ENCODE data around the gene IFNK.

The IFNK gene, protein sequence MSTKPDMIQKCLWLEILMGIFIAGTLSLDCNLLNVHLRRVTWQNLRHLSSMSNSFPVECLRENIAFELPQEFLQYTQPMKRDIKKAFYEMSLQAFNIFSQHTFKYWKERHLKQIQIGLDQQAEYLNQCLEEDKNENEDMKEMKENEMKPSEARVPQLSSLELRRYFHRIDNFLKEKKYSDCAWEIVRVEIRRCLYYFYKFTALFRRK

DNA sequence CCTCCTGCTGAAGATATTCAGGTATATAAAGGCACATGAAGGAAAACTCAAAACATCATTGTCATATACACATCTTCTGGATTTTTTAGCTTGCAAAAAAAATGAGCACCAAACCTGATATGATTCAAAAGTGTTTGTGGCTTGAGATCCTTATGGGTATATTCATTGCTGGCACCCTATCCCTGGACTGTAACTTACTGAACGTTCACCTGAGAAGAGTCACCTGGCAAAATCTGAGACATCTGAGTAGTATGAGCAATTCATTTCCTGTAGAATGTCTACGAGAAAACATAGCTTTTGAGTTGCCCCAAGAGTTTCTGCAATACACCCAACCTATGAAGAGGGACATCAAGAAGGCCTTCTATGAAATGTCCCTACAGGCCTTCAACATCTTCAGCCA, at the start of gene IFNK:
Gene IFNK, plus strand, starts transcription at position 55 of the 400 bp plus-strand sequence. Its CDS starts 47 bp downstream, at position 102.
- H3K4me3 ChIP-seq (ENCODE audit: low read length) = no peak within 1 kb of the TSS
- no peak for TF ChIP-seq ZNF274 (IDR thresholded peaks at IDR 0.05; ENCODE audit: low read depth, low read length)

DNA sequence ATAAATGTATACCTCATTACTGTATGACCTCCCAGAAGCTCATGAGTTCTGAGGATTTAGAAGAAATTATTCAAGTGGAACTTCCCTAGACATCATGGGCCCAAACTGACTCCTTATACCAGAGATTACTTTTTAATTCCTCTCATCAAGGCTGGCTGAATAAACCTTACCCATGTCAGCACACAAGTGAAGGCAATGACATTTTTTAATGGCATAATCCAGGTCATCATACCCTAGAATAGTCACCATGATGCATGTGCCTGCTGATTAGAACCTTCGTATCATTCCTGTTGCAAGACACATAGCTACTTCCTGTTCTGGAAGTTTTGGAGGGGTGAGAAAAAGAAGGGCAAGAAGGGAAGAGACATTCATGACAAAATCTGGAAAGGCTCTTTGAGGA, 49.8 kb upstream of the IFNK start:
- H3K4me3 ChIP-seq (ENCODE audit: low read length) = no peak overlapping the region
- no peak for TF ChIP-seq ZNF274 (IDR thresholded peaks at IDR 0.05; ENCODE audit: low read depth, low read length)

DNA sequence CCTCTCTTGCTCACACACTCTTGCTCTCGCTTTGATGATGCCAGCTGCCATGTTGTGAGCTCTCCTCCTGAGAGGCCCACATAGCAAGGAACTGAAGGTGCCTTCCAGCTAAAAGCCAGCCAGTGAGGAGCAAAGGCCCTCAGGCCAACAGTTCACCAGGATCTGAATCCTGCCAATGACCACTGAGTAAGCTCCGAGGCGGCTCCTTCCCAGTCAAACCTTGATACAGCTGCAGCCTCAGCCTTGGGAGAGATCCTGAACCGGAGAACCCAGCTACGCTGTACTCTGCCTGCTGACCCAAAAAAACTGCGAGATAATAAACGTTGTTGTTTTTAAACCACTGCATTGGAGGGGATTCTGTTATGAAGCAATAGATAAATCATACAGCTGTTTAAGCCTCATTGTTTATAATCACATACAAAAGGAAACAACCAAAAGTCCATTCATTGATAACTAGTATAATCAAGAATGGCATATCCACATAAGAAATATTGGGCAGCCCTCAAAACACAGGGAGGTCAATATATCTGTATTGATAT, 49.0 kb upstream of the IFNK start:
- no peak overlapping the region for H3K4me3 ChIP-seq (ENCODE audit: low read length)
- TF ChIP-seq ZNF274 (IDR thresholded peaks at IDR 0.05; ENCODE audit: low read depth, low read length) = no peak

DNA sequence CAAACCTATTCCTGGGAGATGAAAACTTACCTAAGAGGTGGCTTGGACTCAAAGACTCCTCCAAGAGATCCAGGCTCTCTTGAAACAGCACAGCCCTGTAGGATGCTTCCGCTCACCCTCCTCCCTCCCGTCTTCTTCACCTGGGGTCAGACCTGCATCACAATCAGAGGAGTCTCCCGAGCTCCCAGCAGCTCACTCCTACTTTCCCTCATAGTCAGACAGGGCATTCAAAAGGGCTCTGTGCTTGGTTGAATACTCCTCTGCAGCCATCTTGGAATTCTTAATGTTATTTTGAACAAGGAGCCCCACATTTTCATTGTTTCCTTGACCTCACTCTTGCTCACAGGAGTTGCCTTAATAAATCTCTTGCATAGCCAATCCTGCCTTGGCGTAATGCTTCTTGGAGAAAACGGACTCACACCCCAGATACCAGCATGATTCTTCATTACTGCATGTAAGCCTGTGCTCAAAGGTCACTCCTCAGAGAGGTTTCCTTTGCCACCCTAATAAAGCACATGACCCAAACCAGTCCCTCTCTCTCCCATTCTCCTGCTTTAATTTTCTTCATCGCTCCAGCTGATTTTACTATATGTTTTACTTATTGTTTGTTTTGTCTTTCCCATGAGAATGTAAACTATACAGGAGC, 47.1 kb upstream of the IFNK start:
- no peak for TF ChIP-seq ZNF274 (IDR thresholded peaks at IDR 0.05; ENCODE audit: low read depth, low read length)
- no peak overlapping the region for H3K4me3 ChIP-seq (ENCODE audit: low read length)

DNA sequence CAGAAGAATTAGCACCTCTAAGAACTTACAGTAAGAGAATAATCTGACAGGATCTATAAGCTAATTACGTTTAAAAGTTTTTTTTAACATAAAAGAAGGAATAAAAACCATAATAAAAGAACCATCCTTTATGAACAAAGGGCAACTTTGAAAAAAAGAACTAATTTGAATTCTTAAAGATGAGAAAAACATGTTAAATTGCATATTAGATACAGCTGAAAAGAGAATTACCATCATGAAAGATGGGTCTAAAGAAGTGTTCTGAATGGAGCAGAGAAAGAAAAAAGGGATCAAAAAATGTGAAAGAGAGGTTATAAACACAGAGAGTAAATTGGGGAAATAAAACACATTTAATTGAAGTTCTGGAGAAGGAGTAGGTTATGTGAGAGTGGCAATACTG, 45.8 kb upstream of the IFNK start:
- no peak overlapping the region for H3K4me3 ChIP-seq (ENCODE audit: low read length)
- no peak for TF ChIP-seq ZNF274 (IDR thresholded peaks at IDR 0.05; ENCODE audit: low read depth, low read length)

DNA sequence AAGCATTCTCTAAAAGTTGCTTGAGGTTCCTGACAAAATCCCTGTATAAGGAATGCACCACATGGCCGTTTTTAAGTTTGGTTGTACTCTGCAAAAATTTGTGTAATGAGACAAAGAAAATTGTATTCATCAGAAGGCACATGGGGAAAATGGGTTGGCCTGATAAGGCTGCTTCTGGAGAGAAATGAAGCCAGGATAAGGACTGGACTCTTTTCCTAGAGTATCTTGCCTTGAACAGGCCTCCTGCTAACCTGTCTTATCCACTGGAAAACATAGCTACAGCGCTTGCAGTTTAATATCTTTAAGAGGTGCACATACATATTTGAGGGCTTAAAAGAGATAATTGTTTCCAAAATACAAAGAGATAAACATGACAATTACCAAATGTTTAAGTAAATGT, 41.4 kb upstream of the IFNK start:
- no peak for TF ChIP-seq ZNF274 (IDR thresholded peaks at IDR 0.05; ENCODE audit: low read depth, low read length)
- no peak overlapping the region for H3K4me3 ChIP-seq (ENCODE audit: low read length)

DNA sequence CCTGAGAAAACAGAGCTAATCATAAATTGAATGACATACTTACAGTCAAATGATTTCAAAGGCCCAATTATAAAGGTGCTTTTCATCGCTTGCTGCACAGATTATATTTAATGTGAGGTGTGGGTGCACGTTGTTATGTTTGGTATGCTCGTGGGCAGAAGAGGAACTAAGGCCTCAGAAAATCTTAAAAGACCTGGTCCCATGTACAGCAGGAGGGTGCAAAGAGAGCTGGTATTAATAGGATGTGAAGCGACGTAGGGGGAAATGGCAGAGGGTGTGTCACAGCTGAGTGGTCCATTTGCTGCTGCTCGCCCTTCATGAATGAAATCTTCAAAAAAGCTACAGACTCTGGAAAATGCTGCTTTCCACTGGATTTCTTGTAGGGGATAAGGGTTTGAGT, 40.5 kb upstream of the IFNK start:
- TF ChIP-seq ZNF274 (IDR thresholded peaks at IDR 0.05; ENCODE audit: low read depth, low read length) = no peak
- no peak overlapping the region for H3K4me3 ChIP-seq (ENCODE audit: low read length)

DNA sequence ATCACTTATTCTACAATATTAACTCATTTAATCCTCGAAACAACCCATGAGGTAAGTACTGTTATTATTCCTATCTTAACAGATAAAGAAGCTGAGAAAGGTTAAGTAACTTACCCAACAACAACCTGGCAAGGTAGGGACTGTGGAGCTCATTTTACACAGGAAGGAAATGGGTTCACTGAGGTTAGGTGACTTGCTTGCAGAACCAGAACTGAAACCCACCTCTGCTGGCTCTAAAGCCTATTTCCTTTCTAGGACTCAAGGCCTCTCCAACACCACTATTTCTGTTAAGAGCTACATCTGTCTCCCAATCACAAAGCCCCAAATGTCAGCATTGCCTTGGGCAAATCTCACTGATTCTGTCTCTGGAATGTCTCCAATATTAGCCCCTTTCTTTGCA, 38.9 kb upstream of the IFNK start:
- H3K4me3 ChIP-seq (ENCODE audit: low read length) = no peak overlapping the region
- no peak for TF ChIP-seq ZNF274 (IDR thresholded peaks at IDR 0.05; ENCODE audit: low read depth, low read length)

DNA sequence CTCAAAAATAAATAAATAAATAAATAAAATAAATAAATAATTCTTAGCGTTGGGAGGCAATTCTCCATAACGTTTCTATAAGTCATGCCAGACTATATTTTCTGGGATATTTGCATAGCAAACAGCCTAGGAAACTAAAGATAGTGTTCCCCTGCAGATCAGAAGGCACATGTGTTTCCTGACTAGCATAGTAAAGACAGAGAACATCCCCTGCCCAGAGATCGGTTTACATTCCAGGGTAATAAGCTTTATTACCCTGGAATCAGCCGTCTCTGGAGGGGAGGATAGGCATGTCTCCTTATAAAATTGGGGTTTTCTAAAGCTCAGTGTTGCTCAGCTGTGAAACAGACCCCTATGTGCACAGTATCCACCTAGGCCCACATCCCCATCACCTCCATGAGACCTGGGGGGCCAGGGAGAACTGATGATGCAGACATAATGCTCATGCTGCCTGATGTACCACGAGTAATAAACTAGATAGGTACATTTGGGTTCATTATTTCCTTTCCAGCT, 36.9 kb upstream of the IFNK start:
- H3K4me3 ChIP-seq (ENCODE audit: low read length) = no peak overlapping the region
- TF ChIP-seq ZNF274 (IDR thresholded peaks at IDR 0.05; ENCODE audit: low read depth, low read length) = no peak

DNA sequence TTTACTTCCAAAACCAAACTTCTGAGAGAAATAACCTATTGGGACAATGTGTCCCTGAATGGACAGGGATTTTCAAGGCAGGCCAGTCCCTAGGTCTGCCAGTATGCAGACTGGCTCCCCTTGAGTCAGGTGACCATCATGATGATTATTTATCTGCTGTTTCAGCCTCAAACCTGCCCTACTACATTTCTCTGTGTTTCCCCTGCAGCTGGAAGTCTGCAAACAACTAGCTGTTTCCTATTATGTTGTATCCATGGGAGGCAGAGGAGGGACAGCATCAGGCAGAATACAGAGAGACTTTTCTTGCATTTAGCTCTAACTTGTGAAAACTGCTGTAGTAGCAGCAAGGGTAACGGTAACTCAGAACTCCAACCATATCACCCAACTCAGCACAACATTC, 36.2 kb upstream of the IFNK start:
- no peak for TF ChIP-seq ZNF274 (IDR thresholded peaks at IDR 0.05; ENCODE audit: low read depth, low read length)
- no peak overlapping the region for H3K4me3 ChIP-seq (ENCODE audit: low read length)

DNA sequence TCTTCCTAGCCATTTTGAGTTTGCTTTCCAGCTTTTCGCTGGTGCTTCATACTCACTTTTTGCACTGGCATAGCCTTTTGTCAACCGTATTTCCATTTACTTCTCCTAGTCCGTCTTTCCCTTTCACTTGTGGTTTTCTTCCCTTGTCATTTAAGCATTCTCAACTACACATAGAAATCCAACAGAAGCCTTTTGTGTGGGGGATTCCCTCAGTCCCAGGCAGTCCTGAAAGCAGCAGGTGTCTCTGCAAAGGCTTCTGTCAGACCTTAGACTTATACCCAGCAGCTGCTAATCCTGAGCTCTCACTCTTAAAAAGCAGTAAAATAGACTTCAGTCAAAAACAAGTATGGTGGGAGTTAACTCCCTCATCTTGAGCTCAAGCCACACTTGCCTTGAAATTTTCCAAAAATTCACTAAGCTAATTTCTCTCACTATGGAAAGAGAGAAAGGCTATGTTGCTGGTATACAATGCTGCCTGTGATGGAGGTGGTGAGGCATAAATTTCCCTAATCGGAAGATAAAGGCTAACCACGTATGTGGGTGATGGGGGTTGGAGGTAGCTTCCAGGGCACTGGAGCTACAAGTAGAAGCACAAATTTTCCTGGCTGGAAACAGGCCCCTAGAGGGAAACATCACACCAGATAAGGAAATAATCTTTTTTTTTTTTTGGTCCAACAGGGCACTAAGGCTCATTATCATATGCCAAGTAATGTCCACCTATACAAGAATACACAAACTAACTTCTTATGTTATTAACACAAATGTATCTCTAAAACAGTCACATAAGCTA, 34.8 kb upstream of the IFNK start:
- H3K4me3 ChIP-seq (ENCODE audit: low read length) = peak overlapping the region; percentile 49; the same call in 1 of the 2 replicates
- TF ChIP-seq ZNF274 (IDR thresholded peaks at IDR 0.05; ENCODE audit: low read depth, low read length) = no peak

DNA sequence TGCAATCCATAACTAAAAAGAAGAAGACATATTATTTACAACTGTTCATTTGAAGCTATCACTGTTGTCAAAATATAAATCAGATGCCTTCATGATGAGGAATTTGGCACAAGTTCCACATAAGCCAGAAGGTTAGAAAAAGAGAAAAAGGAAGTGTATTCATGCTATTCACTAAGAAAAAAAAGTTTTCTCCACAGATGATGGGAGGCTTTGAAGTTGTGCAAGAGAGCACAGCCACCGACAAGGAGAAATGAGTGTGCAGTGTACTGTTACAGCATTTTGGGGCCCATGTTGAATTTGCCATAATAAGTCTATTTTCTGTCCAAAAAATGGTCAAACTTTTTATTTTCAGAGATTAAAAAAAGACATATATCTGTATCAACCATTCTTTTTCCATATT, 32.9 kb upstream of the IFNK start:
- TF ChIP-seq ZNF274 (IDR thresholded peaks at IDR 0.05; ENCODE audit: low read depth, low read length) = no peak

DNA sequence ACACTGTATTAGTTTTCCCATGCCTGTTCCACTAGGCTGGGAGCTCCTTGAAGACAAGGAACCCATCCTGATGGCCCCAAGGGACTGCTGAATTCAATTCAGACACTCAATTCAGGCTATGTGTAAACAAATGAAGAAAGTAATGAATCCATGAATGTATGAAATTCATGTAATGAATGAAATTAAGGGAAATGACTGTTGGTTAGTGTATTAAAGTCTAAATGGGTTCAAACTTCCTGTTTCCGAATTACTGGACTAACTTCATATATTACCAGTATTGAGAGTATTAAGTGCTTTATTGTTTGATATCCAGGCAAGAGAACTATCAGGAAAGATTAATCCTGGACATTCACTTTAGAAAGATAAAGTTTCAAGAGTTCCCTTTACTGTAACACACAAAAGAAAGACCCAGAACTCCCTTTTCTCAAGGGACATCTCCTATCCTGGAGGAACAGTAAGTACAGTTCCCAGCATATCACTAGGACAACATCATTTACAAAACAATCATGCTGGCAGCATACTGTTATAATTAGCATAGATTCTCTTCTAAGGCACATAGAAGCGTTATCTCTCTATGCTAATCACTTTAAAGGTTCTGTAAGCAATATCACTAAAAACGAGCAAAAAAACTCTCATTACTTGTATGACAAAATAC, 28.5 kb upstream of the IFNK start:
- no peak overlapping the region for H3K4me3 ChIP-seq (ENCODE audit: low read length)
- no peak for TF ChIP-seq ZNF274 (IDR thresholded peaks at IDR 0.05; ENCODE audit: low read depth, low read length)

More for the DNA sequence above, 32.9 kb upstream of the IFNK start:
- no peak overlapping the region for H3K4me3 ChIP-seq (ENCODE audit: low read length)

DNA sequence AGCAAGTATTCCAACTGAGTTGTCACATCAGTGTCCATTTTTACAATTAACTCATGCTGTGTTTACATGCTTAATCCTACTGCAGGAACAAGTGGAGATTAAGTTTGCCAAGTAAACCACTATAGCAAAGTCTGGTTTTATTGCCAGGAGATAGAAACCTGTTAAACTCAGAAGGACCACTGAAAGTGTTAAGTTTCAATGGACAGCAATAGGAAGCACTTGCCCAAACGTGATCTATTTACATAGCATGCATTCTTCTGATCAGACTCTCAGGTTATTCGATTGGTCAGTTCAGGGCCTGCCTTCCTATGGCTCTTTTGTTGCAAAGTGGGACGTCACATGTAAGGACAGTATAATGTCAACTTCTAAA, 28.0 kb upstream of the IFNK start:
- no peak for TF ChIP-seq ZNF274 (IDR thresholded peaks at IDR 0.05; ENCODE audit: low read depth, low read length)
- H3K4me3 ChIP-seq (ENCODE audit: low read length) = no peak overlapping the region

Measured in GM08714 (cell line).